Left lung (tissue), 10 donors: ENCODE measurements around the gene DEPP1. TPM values are rescaled to one million over a fixed set of nuclear protein-coding genes. Genes with fewer than 3 reads are reported as not detected.

ENCODE experiments used
- ATAC-seq: fragments of 200-7000 bp; cut with Tn5 transposase; one replicate; pipeline ENCODE4 v1.9.1; 2020; ENCODE audit warnings: moderate library complexity
- DNase-seq, 4 donors: peaks; one replicate each; pipeline ENCODE4 v3.0.0-alpha.2; 2013 to 2020
- H3K27ac ChIP-seq, 2 donors: fragments of 200-600 bp; sonication (generic) in 1 of 2; one replicate each; pipeline versions ENCODE4 v1.5.0 to v1.8.0; 2020 to 2021
- H3K27me3 ChIP-seq, 2 donors: fragments of 200-600 bp; sonication (generic) in 1 of 2; one replicate each; pipeline versions ENCODE4 v1.5.0 to v1.8.0; 2020 to 2021
- H3K36me3 ChIP-seq, 2 donors: fragments of 200-600 bp; sonication (generic) in 1 of 2; one replicate each; pipeline versions ENCODE4 v1.5.0 to v1.8.0; 2020 to 2021
- H3K4me1 ChIP-seq, 2 donors: fragments of 200-600 bp; one replicate each; pipeline ENCODE4 v1.8.0; 2021
- H3K4me3 ChIP-seq, 2 donors: fragments of 200-600 bp; sonication (generic) in 1 of 2; one replicate each; pipeline versions ENCODE4 v1.5.0 to v1.8.0; 2020 to 2021; ENCODE audit warnings: mild to moderate bottlenecking in 1 of 2
- H3K9me3 ChIP-seq, 2 donors: fragments of 200-600 bp; sonication (generic) in 1 of 2; one replicate each; pipeline versions ENCODE4 v1.5.0 to v1.8.0; 2020 to 2021
- CTCF ChIP-seq, 2 donors: fragments of 200-600 bp; sonication (generic) in 1 of 2; IDR thresholded peaks; one replicate each; pipeline versions ENCODE4 v1.5.0 to v1.8.0; 2021; ENCODE audit warnings: antibody characterized with exemption in 2 of 2
- intact Hi-C, 2 donors: fragments of 100-400 bp; cut with DNase I; formaldehyde crosslinking; loops; one replicate each; pipeline versions ENCODE4 v1.11.2 to v1.14.2; 2022
- polyA plus RNA-seq, 6 donors: library from polyadenylated mRNA; unstranded; fragments of 120-200 nt; gene quantifications; one replicate each; pipeline ENCODE4 v1.2.1, GENCODE V29; 2013; ENCODE audit not compliant: insufficient read length in 6 of 6
- total RNA-seq, 2 donors: library from RNA; stranded (reverse); fragmentation: NEBNext Ultra II Directional; extraction: Animal tissue kit (Norgen Biotek cat#: 25700); gene quantifications; one replicate each; pipeline ENCODE4 v1.2.1, GENCODE V29; 2021
- donor health status: DM: no; HTN: yes; CAD: no.
- donor health status: DM: no; HTN: no; CAD: no.

DEPP1 gene
- total and polyA plus RNA-seq, 8 donors = 18.5 to 59.8 (median 28.3) TPM

GRCh38 chr10:45008524-45009161 is 30.0 kb upstream of the DEPP1 start:
- TF ChIP-seq CTCF (IDR thresholded peaks at IDR 0.05) = peak; percentile 75 to 78

GRCh38 chr10:45006276-45007030 is 27.8 kb upstream of the DEPP1 start:
- no peak for ATAC-seq
- Histone ChIP-seq H3K36me3 (peaks cover 0 to 13% of the 10 kb centered on the region in 2 donors), H3K4me3 (no peak overlapping the region), H3K27ac (no peak overlapping the region), H3K27me3 (no peaks in the 10 kb centered on the region), H3K4me1 (peaks cover 5 to 36% of the 10 kb centered on the region in 2 donors), H3K9me3 (no peaks in the 10 kb centered on the region)
- no peak for TF ChIP-seq CTCF (IDR thresholded peaks at IDR 0.05)
- DNase-seq = no peak
- intact Hi-C loops = no loop called here

More at GRCh38 chr10:45008524-45009161, 30.0 kb upstream of the DEPP1 start:
- peak; percentile 99 for ATAC-seq
- DNase-seq = peak in 2 of 4 donors; percentile 78 to 89
- Histone ChIP-seq H3K9me3 (no peaks in the 10 kb centered on the region), H3K4me3 (no peak overlapping the region), H3K27ac (no peak overlapping the region), H3K36me3 (peaks cover 0 to 9% of the 10 kb centered on the region in 2 donors), H3K4me1 (peaks cover 0 to 23% of the 10 kb centered on the region in 2 donors), H3K27me3 (no peaks in the 10 kb centered on the region)
- intact Hi-C loops = no loop called here

- TF ChIP-seq CTCF (IDR thresholded peaks at IDR 0.05) = no peak
- no peak for ATAC-seq
- no peak for DNase-seq
- intact Hi-C loops = no loop called here
- no peaks in the 10 kb centered on the region for H3K9me3 ChIP-seq
- H3K27me3 ChIP-seq = no peaks in the 10 kb centered on the region
- no peak overlapping the region for H3K27ac ChIP-seq
- peaks cover 0 to 13% of the 10 kb centered on the region in 2 donors for H3K36me3 ChIP-seq
- no peak overlapping the region for H3K4me3 ChIP-seq
- peaks cover 7 to 43% of the 10 kb centered on the region in 2 donors for H3K4me1 ChIP-seq
These were observed 26.7 kb upstream of the DEPP1 start for GRCh38 chr10:45005284-45005683.

- H3K36me3 ChIP-seq = peaks cover 0 to 13% of the 10 kb centered on the region in 2 donors
- peaks cover 11 to 49% of the 10 kb centered on the region in 2 donors for H3K4me1 ChIP-seq
- TF ChIP-seq CTCF (IDR thresholded peaks at IDR 0.05) = no peak
- no peaks in the 10 kb centered on the region for H3K27me3 ChIP-seq
- no peak for ATAC-seq
- intact Hi-C loops = no loop called here
- DNase-seq = no peak
- H3K4me3 ChIP-seq = no peak overlapping the region
- H3K27ac ChIP-seq = no peak overlapping the region
- no peaks in the 10 kb centered on the region for H3K9me3 ChIP-seq
These were observed 26.1 kb upstream of the DEPP1 start for GRCh38 chr10:45004661-45005060.

GRCh38 chr10:45003432-45004000 is 24.9 kb upstream of the DEPP1 start:
- peaks cover 11 to 52% of the 10 kb centered on the region in 2 donors for H3K4me1 ChIP-seq

More at GRCh38 chr10:45003432-45004000, 24.9 kb upstream of the DEPP1 start:
- intact Hi-C loops = no loop called here
- ATAC-seq = no peak
- H3K4me3 ChIP-seq = no peak overlapping the region
- H3K27me3 ChIP-seq = no peaks in the 10 kb centered on the region
- DNase-seq = no peak
- no peak for TF ChIP-seq CTCF (IDR thresholded peaks at IDR 0.05)
- H3K36me3 ChIP-seq = peaks cover 0 to 13% of the 10 kb centered on the region in 2 donors
- H3K27ac ChIP-seq = no peak overlapping the region
- no peaks in the 10 kb centered on the region for H3K9me3 ChIP-seq
